Measurements from ENCODE around the gene VEPH1. TPM values are rescaled to one million over a fixed set of nuclear protein-coding genes. Genes with fewer than 3 reads are reported as not detected.

VEPH1 gene
- polyA plus RNA-seq, 1 donor (not counting 4 experiments of a cell fraction or from before 2014, with no cell fraction given) = 0.21 TPM

DNA sequence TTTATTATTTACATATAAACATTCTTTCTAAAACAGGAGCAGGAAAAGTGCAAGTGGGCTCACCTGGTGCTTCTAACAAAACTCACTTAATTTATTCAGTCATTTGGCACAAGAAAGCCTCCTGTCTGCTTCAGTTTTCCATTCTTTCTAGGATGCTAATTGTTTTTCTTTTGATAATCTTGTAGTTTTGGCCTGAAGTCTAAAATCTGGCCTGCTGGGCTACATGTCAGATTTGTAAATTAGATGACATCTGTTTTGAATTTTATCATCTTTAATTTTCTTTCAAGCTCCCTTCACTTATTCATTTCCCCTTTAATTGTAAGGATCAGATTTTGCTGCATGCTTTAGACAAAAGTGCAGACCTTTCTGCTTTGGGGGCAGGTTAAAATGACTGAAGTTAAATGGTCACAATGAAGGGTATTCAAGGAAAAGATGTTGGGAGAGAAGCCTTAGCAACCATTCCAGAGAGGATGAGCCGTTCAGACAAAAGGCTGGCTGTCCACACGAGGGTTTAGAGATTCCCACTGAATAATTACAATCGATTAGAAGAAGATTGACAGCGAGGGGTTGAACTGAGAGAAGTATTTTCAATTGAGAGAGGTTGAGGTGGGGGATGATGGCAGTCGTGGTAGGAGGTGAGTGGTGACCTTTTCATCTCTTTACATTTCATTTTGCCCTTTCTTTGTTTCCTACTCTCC is 126.5 kb downstream of the VEPH1 start:
- DNase-seq (ENCODE audit: low read depth, low spot score) (no peak), FAIRE-seq (no peak)
- Histone ChIP-seq H3K9ac (ENCODE audit: control insufficient read depth, extremely low read depth, insufficient read depth, low read length) (no peak overlapping the region), H3K9me1 (ENCODE audit: control insufficient read depth, extremely low read depth, insufficient read depth, low read length) (no peaks in the 10 kb centered on the region), H3K79me2 (ENCODE audit: control insufficient read depth, insufficient read depth, low read length) (no peaks in the 10 kb centered on the region), H2AFZ (ENCODE audit: control insufficient read depth, low read length) (no peak overlapping the region), H3K4me2 (ENCODE audit: control insufficient read depth, extremely low read depth, insufficient read depth, low read depth, low read length) (no peak overlapping the region), H4K20me1 (ENCODE audit: control insufficient read depth, extremely low read depth, insufficient read depth, low read length) (no peaks in the 10 kb centered on the region), H3K27ac (ENCODE audit: control insufficient read depth, insufficient read depth, low read length) (no peak overlapping the region), H3K27me3 (ENCODE audit: control insufficient read depth, extremely low read depth, insufficient read depth, low read length) (peaks cover 3% of the 10 kb centered on the region), H3K9me3 (ENCODE audit: control insufficient read depth, low read depth, low read length) (no peaks in the 10 kb centered on the region), H3K36me3 (ENCODE audit: control insufficient read depth in 2 of 2, extremely low read depth in 1 of 2, insufficient read depth in 2 of 2, low read length in 2 of 2) (no peaks in the 10 kb centered on the region), H3K4me3 (ENCODE audit: control insufficient read depth in 2 of 3, extremely low read depth in 1 of 3, insufficient read depth in 2 of 3, low read depth in 1 of 3, low read length in 3 of 3) (no peak overlapping the region), H3K4me1 (ENCODE audit: control insufficient read depth, extremely low read depth, insufficient read depth, low read length) (no peaks in the 10 kb centered on the region)
- dilution Hi-C loops (cut with MboI; ENCODE audit: extremely low pct_ligation_motif_present, low sequenced_read_pairs) = no loop called here
- TF ChIP-seq, protein P1, sequence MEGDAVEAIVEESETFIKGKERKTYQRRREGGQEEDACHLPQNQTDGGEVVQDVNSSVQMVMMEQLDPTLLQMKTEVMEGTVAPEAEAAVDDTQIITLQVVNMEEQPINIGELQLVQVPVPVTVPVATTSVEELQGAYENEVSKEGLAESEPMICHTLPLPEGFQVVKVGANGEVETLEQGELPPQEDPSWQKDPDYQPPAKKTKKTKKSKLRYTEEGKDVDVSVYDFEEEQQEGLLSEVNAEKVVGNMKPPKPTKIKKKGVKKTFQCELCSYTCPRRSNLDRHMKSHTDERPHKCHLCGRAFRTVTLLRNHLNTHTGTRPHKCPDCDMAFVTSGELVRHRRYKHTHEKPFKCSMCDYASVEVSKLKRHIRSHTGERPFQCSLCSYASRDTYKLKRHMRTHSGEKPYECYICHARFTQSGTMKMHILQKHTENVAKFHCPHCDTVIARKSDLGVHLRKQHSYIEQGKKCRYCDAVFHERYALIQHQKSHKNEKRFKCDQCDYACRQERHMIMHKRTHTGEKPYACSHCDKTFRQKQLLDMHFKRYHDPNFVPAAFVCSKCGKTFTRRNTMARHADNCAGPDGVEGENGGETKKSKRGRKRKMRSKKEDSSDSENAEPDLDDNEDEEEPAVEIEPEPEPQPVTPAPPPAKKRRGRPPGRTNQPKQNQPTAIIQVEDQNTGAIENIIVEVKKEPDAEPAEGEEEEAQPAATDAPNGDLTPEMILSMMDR (optimal IDR thresholded peaks at IDR 0.05 in 1 of 3, IDR thresholded peaks at IDR 0.05 in 1 of 3, conservative IDR thresholded peaks at IDR 0.05 in 1 of 3; ENCODE audit: extremely low read depth in 1 of 3, insufficient read depth in 2 of 3, low read length in 3 of 3) = no peak
- TF ChIP-seq EZH2 (IDR thresholded peaks at IDR 0.05; ENCODE audit: low read length) = no peak

DNA sequence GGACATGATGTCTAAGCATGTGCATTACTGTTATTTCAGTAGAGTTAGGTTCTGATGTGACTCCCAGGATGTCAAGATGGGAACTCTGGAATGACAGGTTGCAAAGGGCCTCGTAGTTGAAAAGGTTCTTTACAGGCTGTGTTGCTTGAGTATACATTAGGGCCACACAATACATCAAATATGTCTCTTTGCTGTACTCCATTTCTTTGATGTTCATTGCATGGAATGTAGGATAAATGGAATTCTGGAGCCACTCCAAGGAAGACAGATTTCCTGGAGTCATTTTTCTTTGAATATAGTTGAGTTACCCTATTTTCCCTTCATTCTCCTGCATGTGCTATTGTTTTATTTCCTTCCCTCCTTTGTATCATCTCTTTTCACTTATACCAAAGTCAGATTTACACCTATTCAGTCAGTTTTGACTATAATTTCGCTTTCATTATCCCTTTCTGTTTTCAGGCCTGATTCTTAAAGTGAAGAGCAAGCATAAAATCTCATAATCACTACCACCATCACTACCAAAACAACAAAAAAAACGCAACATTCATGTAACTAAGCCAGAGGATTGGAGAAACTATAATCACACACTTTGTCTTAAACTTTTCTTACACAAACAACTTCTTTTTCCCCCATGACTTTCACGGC is 127.8 kb downstream of the VEPH1 start:
- Histone ChIP-seq H2AFZ (ENCODE audit: control insufficient read depth, low read length) (no peak overlapping the region), H3K4me2 (ENCODE audit: control insufficient read depth, extremely low read depth, insufficient read depth, low read depth, low read length) (no peak overlapping the region), H3K4me3 (ENCODE audit: control insufficient read depth in 2 of 3, extremely low read depth in 1 of 3, insufficient read depth in 2 of 3, low read depth in 1 of 3, low read length in 3 of 3) (no peak overlapping the region), H3K9me1 (ENCODE audit: control insufficient read depth, extremely low read depth, insufficient read depth, low read length) (no peaks in the 10 kb centered on the region), H3K9ac (ENCODE audit: control insufficient read depth, extremely low read depth, insufficient read depth, low read length) (no peak overlapping the region), H3K9me3 (ENCODE audit: control insufficient read depth, low read depth, low read length) (no peaks in the 10 kb centered on the region), H3K36me3 (ENCODE audit: control insufficient read depth in 2 of 2, extremely low read depth in 1 of 2, insufficient read depth in 2 of 2, low read length in 2 of 2) (no peaks in the 10 kb centered on the region), H3K79me2 (ENCODE audit: control insufficient read depth, insufficient read depth, low read length) (no peaks in the 10 kb centered on the region), H3K4me1 (ENCODE audit: control insufficient read depth, extremely low read depth, insufficient read depth, low read length) (no peaks in the 10 kb centered on the region), H3K27ac (ENCODE audit: control insufficient read depth, insufficient read depth, low read length) (no peak overlapping the region), H3K27me3 (ENCODE audit: control insufficient read depth, extremely low read depth, insufficient read depth, low read length) (no peaks in the 10 kb centered on the region), H4K20me1 (ENCODE audit: control insufficient read depth, extremely low read depth, insufficient read depth, low read length) (no peaks in the 10 kb centered on the region)
- dilution Hi-C loops (cut with MboI; ENCODE audit: extremely low pct_ligation_motif_present, low sequenced_read_pairs) = no loop called here
- DNase-seq (ENCODE audit: low read depth, low spot score) (no peak), FAIRE-seq (no peak)
- TF ChIP-seq EZH2 (IDR thresholded peaks at IDR 0.05; ENCODE audit: low read length) = no peak
- TF ChIP-seq, protein P1 (optimal IDR thresholded peaks at IDR 0.05 in 1 of 3, IDR thresholded peaks at IDR 0.05 in 1 of 3, conservative IDR thresholded peaks at IDR 0.05 in 1 of 3; ENCODE audit: extremely low read depth in 1 of 3, insufficient read depth in 2 of 3, low read length in 3 of 3) = no peak
